Neural crest cell (in vitro differentiated cells): ENCODE measurements around the gene KLHL15. TPM values are rescaled to one million over a fixed set of nuclear protein-coding genes. Genes with fewer than 3 reads are reported as not detected.

Experiments used
- DNase-seq: peaks from one replicate; pipeline ENCODE4 v3.0.0; 2021; ENCODE audit warnings: low read depth, mixed read lengths, low spot score
- H3K27ac Mint-ChIP-seq: one replicate; pipeline ENCODE4 v1.8.0; 2021; ENCODE audit warnings: mild to moderate bottlenecking, mixed read lengths; ENCODE audit not compliant: unreplicated experiment
- H3K27me3 Mint-ChIP-seq: 2 replicates; pipeline ENCODE4 v1.8.0; 2021; ENCODE audit warnings: low read depth, mild to moderate bottlenecking, mixed read lengths
- H3K36me3 Mint-ChIP-seq: 2 replicates; pipeline ENCODE4 v1.8.0; 2021; ENCODE audit warnings: low read depth, mild to moderate bottlenecking, mixed read lengths
- H3K4me1 Mint-ChIP-seq: 2 replicates; pipeline ENCODE4 v1.8.0; 2021; ENCODE audit warnings: mixed read lengths
- H3K4me3 Mint-ChIP-seq: one replicate; pipeline ENCODE4 v1.8.0; 2021; ENCODE audit warnings: mild to moderate bottlenecking, mixed read lengths
- H3K9me3 Mint-ChIP-seq: 2 replicates; pipeline ENCODE4 v1.8.0; 2021; ENCODE audit warnings: mixed read lengths
- CTCF ChIP-seq: fragments of 200-600 bp; sonication (generic); conservative IDR thresholded peaks from 2 replicates; pipeline ENCODE4 v1.5.0; 2021; ENCODE audit warnings: antibody characterized with exemption, mild to moderate bottlenecking
- total RNA-seq: library from RNA; stranded (reverse); gene quantifications from 2 replicates; pipeline ENCODE4 v1.2.1, GENCODE V29; 2021

KLHL15 gene
- total RNA-seq, 1 donor from 2014 or later = 16.5 TPM

- Mint-ChIP-seq H3K36me3 (no peaks in the 10 kb centered on the region), H3K27ac (no peak overlapping the region), H3K9me3 (no peaks in the 10 kb centered on the region), H3K4me1 (no peaks in the 10 kb centered on the region), H3K4me3 (no peak overlapping the region), H3K27me3 (no peaks in the 10 kb centered on the region)
- DNase-seq = no peak
- no peak for TF ChIP-seq CTCF
Observed at GRCh38 chrX:23935106-23935505, 91.9 kb downstream of the KLHL15 start.

Other genes starting within 250 kb of the KLHL15 start
- 106 and 108 TPM in 2 replicates for gene SAT1, start 244.0 kb downstream of the KLHL15 start, total RNA-seq
- gene APOO, start 119.2 kb downstream of the KLHL15 start, total RNA-seq = 91.0 and 103 TPM in 2 replicates
- 0.26 TPM in 1 of 2 replicates, not detected in the other for gene CXorf58, start 119.2 kb downstream of the KLHL15 start, total RNA-seq
- 426 and 440 TPM in 2 replicates for gene EIF2S3, start 27.8 kb upstream of the KLHL15 start, total RNA-seq
- 83.6 and 88.4 TPM in 2 replicates for gene ZFX, start 122.5 kb upstream of the KLHL15 start, total RNA-seq